Measurements from ENCODE around the gene ZNF304.

DNA sequence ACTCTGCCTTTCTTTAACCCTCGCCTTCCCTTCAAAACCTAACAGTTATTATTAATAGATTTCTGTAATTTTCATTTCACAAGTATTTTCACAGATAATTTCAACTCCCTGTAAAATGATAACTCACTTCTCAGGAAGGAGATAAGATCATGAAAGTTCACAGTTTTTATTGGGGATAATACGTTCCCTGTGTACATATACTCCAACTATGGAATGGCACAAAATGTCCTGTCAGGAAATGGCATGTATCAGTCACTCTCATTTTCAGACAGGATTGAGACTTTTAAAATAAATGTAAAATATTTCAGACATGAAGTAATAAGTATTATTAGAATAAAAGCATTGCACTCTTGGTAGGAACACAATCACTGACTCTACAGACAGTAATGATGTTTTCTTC, 11.3 kb downstream of the ZNF304 start:
- TF ChIP-seq POLR2A (IDR thresholded peaks at IDR 0.05; ENCODE audit: low read depth, low read length): no peak
- no peak for TF ChIP-seq TAF1 (IDR thresholded peaks at IDR 0.05; ENCODE audit: low read depth, low read length)
